Testis (tissue), 3 donors: ENCODE measurements around the gene HNRNPU. TPM values are rescaled to one million over a fixed set of nuclear protein-coding genes. Genes with fewer than 3 reads are reported as not detected.

Source experiments
- DNase-seq: peaks from one replicate; pipeline ENCODE4 v3.0.0-alpha.2; 2019
- H3K27ac ChIP-seq, 2 donors: fragments of 200-600 bp; sonication (generic); one replicate each; pipeline ENCODE4 v1.5.1; 2019
- H3K27me3 ChIP-seq: fragments of 200-600 bp; sonication (generic); one replicate; pipeline ENCODE4 v1.5.1; 2019
- H3K36me3 ChIP-seq: fragments of 200-600 bp; sonication (generic); one replicate; pipeline ENCODE4 v1.5.1; 2017; ENCODE audit warnings: low read depth; ENCODE audit errors: missing control alignments
- H3K4me1 ChIP-seq: fragments of 200-600 bp; sonication (generic); one replicate; pipeline ENCODE4 v1.5.1; 2019
- H3K4me3 ChIP-seq, 2 donors: fragments of 200-600 bp; sonication (generic); one replicate each; pipeline ENCODE4 v1.5.1; 2017 to 2019
- H3K9me3 ChIP-seq: fragments of 200-600 bp; sonication (generic); one replicate; pipeline ENCODE4 v1.5.1; 2017
- CTCF ChIP-seq, 3 experiments: fragments of 450-650 bp in 2 of 3; fragments of 200-600 bp in 1 of 3; sonication (generic) in 1 of 3; IDR thresholded peaks; one replicate each; pipeline ENCODE4 v1.5.1; 2016 to 2019; ENCODE audit warnings: antibody characterized with exemption in 3 of 3, mild to moderate bottlenecking in 2 of 3, moderate library complexity in 1 of 3
- POLR2A ChIP-seq: fragments of 450-650 bp; IDR thresholded peaks from one replicate; pipeline ENCODE4 v1.6.1; 2017; ENCODE audit warnings: antibody characterized with exemption, mild to moderate bottlenecking, moderate library complexity
- WGBS, 2 donors: methylation state at CpG; one replicate each; pipeline ENCODE4 v1.1.5; 2018; 5-methylcytosine and 5-hydroxymethylcytosine counted together
- intact Hi-C: fragments of 100-400 bp; cut with DNase I; formaldehyde crosslinking; loops from one replicate; pipeline ENCODE4 v1.15.1; 2023; ENCODE audit warnings: low total_unique reads
- polyA plus RNA-seq: library from polyadenylated mRNA; stranded (reverse); fragments of 350-450 nt; fragmentation: Illumina TruSeq; extraction: RNeasy Lipid Tissue Mini Kit (QIAGEN cat#74804); gene quantifications from one replicate; pipeline ENCODE4 v1.2.3, GENCODE V29; 2014; ENCODE audit warnings: low read depth, low replicate concordance; ENCODE audit not compliant: insufficient read depth
- total RNA-seq, 2 donors: library from RNA; depleted of rRNA; stranded (reverse); fragments of >200 nt; gene quantifications; one replicate each; pipeline ENCODE4 v1.2.3, GENCODE V29; 2016

Gene HNRNPU
- total and polyA plus RNA-seq, 3 donors from 2014 or later = 303 to 467 (median 378) TPM

- H3K27me3 ChIP-seq = no peaks in the 10 kb centered on the region
- no peaks in the 10 kb centered on the region for H3K36me3 ChIP-seq
- no peak for DNase-seq
- H3K27ac ChIP-seq = peak overlapping the region; percentile 99 to 100
- no peaks in the 10 kb centered on the region for H3K9me3 ChIP-seq
- 0 to 1% methylated on average over 7 of the region's 7 CpGs for WGBS, 2 donors
- intact Hi-C loops = loop anchor here (2.0 kb wide), 1 partner anchor 108 kb away; no protein-coding TSS in a partner anchor
- no peak for TF ChIP-seq POLR2A
- TF ChIP-seq CTCF (IDR thresholded peaks at IDR 0.05) = no peak
- H3K4me3 ChIP-seq = peak overlapping the region; percentile 88 to 91
- peaks cover 13% of the 10 kb centered on the region for H3K4me1 ChIP-seq
Measured at GRCh38 chr1:244862354-244862698, 2.0 kb downstream of the HNRNPU start.

- Histone ChIP-seq H3K9me3 (no peaks in the 10 kb centered on the region), H3K36me3 (no peaks in the 10 kb centered on the region), H3K4me3 (peak overlapping the region in 1 of 2 donors; percentile 91), H3K4me1 (peaks cover 13% of the 10 kb centered on the region), H3K27ac (peak overlapping the region in 1 of 2 donors; percentile 100), H3K27me3 (no peaks in the 10 kb centered on the region)
- TF ChIP-seq CTCF (IDR thresholded peaks at IDR 0.05) = no peak
- no peak for TF ChIP-seq POLR2A
- 2 to 3% methylated on average over 2 of the region's 2 CpGs for WGBS, 2 donors
- DNase-seq = no peak
- intact Hi-C loops = loop anchor here (2.0 kb wide), 1 partner anchor 109 kb away; no protein-coding TSS in a partner anchor
Measured at GRCh38 chr1:244861683-244862082, 2.7 kb downstream of the HNRNPU start.

GRCh38 chr1:244860914-244861610 is 3.3 kb downstream of the HNRNPU start:
- Histone ChIP-seq H3K4me3 (no peak overlapping the region), H3K27ac (no peak overlapping the region), H3K27me3 (no peaks in the 10 kb centered on the region), H3K4me1 (peaks cover 13% of the 10 kb centered on the region), H3K36me3 (no peaks in the 10 kb centered on the region), H3K9me3 (no peaks in the 10 kb centered on the region)
- WGBS, 2 donors = 5 to 6% methylated on average over 2 of the region's 2 CpGs
- TF ChIP-seq POLR2A (no peak), CTCF (IDR thresholded peaks at IDR 0.05) (no peak)
- intact Hi-C loops = no loop called here
- DNase-seq = no peak

- no peaks in the 10 kb centered on the region for H3K27me3 ChIP-seq
- H3K4me1 ChIP-seq = peaks cover 13% of the 10 kb centered on the region
- H3K9me3 ChIP-seq = no peaks in the 10 kb centered on the region
- DNase-seq = no peak
- no peak overlapping the region for H3K4me3 ChIP-seq
- 54 to 66% methylated on average over 9 of the region's 9 CpGs for WGBS, 2 donors
- TF ChIP-seq CTCF (IDR thresholded peaks at IDR 0.05) (no peak), POLR2A (no peak)
- H3K36me3 ChIP-seq = no peaks in the 10 kb centered on the region
- intact Hi-C loops = no loop called here
- H3K27ac ChIP-seq = no peak overlapping the region
Measured at GRCh38 chr1:244860078-244860477, 4.3 kb downstream of the HNRNPU start.

GRCh38 chr1:244858357-244858756 is 6.0 kb downstream of the HNRNPU start:
- WGBS, 2 donors = 58 to 65% methylated on average over 1 of the region's 1 CpG
- DNase-seq = no peak
- intact Hi-C loops = no loop called here
- H3K9me3 ChIP-seq = no peaks in the 10 kb centered on the region
- no peak overlapping the region for H3K4me3 ChIP-seq
- H3K27ac ChIP-seq = no peak overlapping the region
- H3K27me3 ChIP-seq = no peaks in the 10 kb centered on the region
- TF ChIP-seq POLR2A (no peak), CTCF (IDR thresholded peaks at IDR 0.05) (no peak)
- H3K36me3 ChIP-seq = no peaks in the 10 kb centered on the region
- H3K4me1 ChIP-seq = peaks cover 13% of the 10 kb centered on the region
